GM13977 (cell line): ENCODE data around the gene PAM.

Source experiments
- DNase-seq: peaks from one replicate; pipeline ENCODE4 v3.0.0; 2012; ENCODE audit warnings: low spot score
- in situ Hi-C: fragments of 300-500 bp; cut with MboI; formaldehyde crosslinking; loops from one replicate; pipeline ENCODE4 v1.12.0; 2022; ENCODE audit warnings: low sequenced_read_pairs, low pct_unique_long_range_greater_than_20kb, mixed read lengths, inconsistent platforms; ENCODE audit not compliant: unreplicated experiment
- TF ChIP-seq, protein P1 (sequence below): IDR thresholded peaks from 2 replicates; pipeline ENCODE4 v1.5.1; 2012; ENCODE audit warnings: mild to moderate bottlenecking, control low read depth; ENCODE audit not compliant: insufficient read depth; ENCODE audit errors: extremely low read depth, missing control alignments

The PAM gene

DNA sequence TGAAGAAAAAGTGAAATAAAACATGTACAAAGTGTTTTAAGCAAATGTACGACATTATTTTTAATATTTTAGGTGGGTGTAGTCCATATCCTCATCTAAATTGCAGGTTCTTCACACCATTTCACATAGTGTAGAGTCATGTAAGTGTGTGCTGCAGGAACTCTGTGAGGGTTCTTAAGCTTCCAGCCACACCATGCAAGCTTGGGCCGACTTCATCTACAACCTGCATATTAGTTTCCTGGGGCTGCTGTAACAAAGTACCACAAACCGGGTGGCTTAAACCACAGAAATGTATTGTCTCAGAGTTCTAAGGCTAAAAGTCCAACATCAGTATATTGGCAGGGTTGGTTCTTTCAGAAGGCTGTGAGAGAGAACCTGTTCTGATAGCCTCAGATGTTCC, 10.2 kb downstream of the PAM start:
- TF ChIP-seq, protein P1, sequence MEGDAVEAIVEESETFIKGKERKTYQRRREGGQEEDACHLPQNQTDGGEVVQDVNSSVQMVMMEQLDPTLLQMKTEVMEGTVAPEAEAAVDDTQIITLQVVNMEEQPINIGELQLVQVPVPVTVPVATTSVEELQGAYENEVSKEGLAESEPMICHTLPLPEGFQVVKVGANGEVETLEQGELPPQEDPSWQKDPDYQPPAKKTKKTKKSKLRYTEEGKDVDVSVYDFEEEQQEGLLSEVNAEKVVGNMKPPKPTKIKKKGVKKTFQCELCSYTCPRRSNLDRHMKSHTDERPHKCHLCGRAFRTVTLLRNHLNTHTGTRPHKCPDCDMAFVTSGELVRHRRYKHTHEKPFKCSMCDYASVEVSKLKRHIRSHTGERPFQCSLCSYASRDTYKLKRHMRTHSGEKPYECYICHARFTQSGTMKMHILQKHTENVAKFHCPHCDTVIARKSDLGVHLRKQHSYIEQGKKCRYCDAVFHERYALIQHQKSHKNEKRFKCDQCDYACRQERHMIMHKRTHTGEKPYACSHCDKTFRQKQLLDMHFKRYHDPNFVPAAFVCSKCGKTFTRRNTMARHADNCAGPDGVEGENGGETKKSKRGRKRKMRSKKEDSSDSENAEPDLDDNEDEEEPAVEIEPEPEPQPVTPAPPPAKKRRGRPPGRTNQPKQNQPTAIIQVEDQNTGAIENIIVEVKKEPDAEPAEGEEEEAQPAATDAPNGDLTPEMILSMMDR = no peak
- DNase-seq = no peak
- in situ Hi-C loops = no loop called here

DNA sequence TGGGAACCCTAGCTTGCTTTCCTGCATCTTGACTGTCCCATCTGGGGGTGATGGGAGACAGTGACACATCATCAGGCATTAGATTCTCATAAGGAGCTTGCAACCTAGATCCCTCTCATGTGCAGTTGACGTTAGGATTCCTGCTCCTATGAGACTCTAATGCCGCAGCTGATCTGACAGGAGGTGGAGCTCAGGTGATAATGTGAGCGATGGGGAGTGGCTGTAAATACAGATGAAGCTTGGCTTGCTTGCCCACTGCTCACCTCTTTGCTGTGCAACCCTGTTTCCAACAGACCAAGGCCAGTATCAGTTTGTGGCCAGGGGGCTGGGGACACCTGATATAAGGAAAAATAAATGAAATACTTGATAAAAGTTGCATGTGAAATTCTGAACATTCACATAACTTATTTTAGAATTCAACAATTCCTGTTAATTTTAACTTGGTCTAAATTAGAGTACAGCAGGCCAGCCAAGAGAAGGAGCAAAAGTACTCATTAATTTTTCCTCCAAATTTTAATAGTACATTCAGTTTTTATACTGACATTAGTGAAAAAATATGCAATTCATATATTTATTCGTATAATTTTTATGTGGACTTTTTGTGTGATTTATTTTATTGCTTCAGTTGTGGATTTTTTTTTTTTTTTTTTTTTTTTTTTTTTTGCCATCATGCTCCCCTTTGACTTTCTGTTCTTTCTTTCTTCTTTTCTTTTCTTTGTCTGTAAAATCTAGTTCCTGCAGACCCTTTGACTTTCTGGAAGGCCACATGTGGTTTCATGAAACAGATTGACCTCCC, 11.4 kb downstream of the PAM start:
- DNase-seq = no peak
- TF ChIP-seq, protein P1 = no peak
- in situ Hi-C loops = no loop called here

DNA sequence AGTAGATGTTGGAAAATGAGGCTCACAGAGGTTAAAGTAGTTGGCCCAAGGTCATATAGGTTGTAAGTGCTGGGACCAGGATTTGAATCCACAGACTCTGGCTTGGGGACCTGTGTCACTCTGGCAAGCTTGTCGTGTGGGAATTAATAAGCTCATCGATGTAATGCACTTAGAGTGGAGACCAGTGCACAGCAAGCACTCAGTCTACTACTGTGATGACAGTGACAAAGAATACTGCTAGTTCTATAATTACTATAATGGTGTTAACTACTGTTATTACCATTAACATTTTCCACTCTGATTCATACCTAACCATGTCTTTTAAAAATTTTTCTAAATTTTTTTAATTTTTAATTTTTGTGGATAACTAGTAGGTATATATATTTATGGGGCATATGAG, 12.8 kb downstream of the PAM start:
- TF ChIP-seq, protein P1 = no peak
- in situ Hi-C loops = no loop called here

DNA sequence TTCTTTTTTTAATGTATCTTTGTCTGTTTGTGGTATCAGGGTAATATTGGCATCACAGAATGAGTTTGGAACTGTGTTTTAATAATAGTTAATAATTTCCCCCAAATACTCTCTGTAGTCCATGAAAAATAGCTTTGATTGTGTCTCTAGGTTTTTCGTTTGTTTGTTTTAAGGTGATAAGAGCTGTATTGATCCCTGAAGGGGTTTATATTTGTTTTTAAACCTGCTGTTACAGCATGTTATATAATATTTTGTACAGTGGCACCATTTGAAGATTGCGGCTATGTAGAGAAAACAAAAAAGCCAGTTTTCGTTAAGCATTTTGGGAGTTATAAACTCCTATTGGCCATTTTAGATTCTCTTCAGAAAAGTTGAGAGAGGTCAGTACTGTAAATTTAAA, 15.7 kb downstream of the PAM start:
- no peak for DNase-seq
- TF ChIP-seq, protein P1 = no peak
- in situ Hi-C loops = no loop called here

More for the DNA sequence above, 12.8 kb downstream of the PAM start:
- DNase-seq = no peak

DNA sequence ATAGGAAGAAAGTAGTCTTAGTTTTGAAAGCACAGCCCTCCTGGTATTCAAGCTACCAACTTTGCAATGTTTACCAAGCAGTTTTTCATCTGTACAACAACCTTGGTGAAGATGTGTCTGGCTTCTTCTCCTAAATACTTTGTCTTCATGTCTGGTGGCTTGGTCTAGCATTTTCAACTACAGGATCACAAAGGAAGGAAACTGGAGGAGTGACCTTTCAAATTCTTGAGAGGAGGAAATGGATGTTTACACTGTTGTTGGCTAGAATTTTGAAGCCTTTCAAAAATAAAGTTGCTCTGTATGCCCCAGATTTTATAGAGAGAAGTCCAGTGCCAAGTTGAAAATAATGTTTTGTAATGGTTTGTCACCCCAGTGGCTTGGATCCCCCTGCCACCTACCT, 16.3 kb downstream of the PAM start:
- TF ChIP-seq, protein P1 = no peak
- DNase-seq = no peak
- in situ Hi-C loops = no loop called here

DNA sequence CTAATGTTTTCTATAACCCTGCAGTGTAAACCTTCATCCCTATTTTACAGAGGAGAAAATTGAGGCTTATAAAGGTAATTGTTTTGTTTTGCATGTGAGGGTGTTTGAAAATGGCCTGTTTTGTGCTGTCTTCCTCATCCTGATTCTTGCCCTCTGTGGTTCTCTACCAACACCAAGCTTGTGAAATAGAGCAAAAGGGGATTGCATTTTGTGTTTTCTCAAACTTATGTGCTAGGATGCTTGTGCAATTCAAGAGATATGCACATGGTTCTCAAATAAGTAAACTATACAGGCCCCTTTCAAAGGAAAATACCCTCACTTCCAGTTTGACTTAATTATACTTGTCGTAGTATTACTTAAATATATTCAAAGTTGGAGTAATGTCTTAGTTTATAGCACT, 17.2 kb downstream of the PAM start:
- TF ChIP-seq, protein P1 = no peak
- in situ Hi-C loops = no loop called here
- no peak for DNase-seq
